Measurements from ENCODE around the gene SLC22A14.

DNA sequence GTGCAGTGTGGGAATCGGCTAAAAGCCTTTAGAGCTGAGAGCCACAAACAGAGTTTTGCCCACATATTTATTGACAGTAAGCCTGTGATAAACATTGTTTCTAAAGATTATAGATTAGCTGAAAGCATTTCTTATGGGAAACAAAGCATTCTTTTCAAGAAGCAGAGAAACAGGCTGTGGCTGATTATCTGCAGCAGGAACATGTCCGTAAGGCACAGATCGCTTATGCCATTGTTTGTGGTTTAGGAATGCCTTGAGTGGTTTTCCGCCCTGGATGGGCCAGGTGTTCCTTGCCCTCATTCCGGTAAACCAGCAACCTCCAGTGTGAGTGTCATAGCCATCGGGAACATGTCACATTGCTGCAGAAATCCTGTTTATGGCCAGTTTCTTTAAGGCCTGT, 76.9 kb downstream of the SLC22A14 start:
- no peak for TF ChIP-seq CTCF (IDR thresholded peaks at IDR 0.05)
- TF ChIP-seq POLR2A (IDR thresholded peaks at IDR 0.05), result no peak
- TF ChIP-seq EP300 (IDR thresholded peaks at IDR 0.05), result no peak
